NCI-H146 treated with DMSO at 0.1 percent for 48 hours (cell line): ENCODE measurements around the gene DHX29.

ENCODE experiments used
- DNase-seq: peaks from one replicate; lab custom pipeline; 2025; ENCODE audit not compliant: unreplicated experiment; lab: John Stamatoyannopoulos, UW

Gene DHX29

GRCh38 chr5:55232985-55233928 lies 74.2 kb downstream of the DHX29 start, which contains the start of gene CCNO:
TSS of gene CCNO (minus strand) at chr5:55233608. CDS start at chr5:55233523, 85 bp downstream.
- peak; percentile 73 for DNase-seq

GRCh38 chr5:55232271-55232984 lies 75.1 kb downstream of the DHX29 start:
- DNase-seq, result peak; percentile 23

GRCh38 chr5:55231919-55232270 lies 75.6 kb downstream of the DHX29 start:
- no peak for DNase-seq

- DNase-seq, result no peak
Observed at GRCh38 chr5:55231029-55231918, 76.2 kb downstream of the DHX29 start.

GRCh38 chr5:55230086-55230629 lies 77.3 kb downstream of the DHX29 start:
- no peak for DNase-seq

- DNase-seq, result no peak
Observed at GRCh38 chr5:55227664-55228430, 79.6 kb downstream of the DHX29 start.

- peak; percentile 44 for DNase-seq
Observed at GRCh38 chr5:55226934-55227663, 80.4 kb downstream of the DHX29 start, which contains the start of gene MCIDAS. TSS of gene MCIDAS (minus strand) at chr5:55227315. CDS start at chr5:55227138, 177 bp downstream.

GRCh38 chr5:55226027-55226933 lies 81.2 kb downstream of the DHX29 start:
- peak; percentile 64 for DNase-seq

GRCh38 chr5:55225346-55225745 lies 82.1 kb downstream of the DHX29 start:
- no peak for DNase-seq

GRCh38 chr5:55223812-55224240 lies 83.7 kb downstream of the DHX29 start:
- no peak for DNase-seq

GRCh38 chr5:55222985-55223811 lies 84.3 kb downstream of the DHX29 start:
- DNase-seq, result no peak

GRCh38 chr5:55222092-55222984 lies 85.2 kb downstream of the DHX29 start:
- DNase-seq, result no peak

- DNase-seq, result no peak
Observed at GRCh38 chr5:55220433-55221185, 86.9 kb downstream of the DHX29 start.

- DNase-seq, result no peak
Observed at GRCh38 chr5:55219770-55220169, 87.7 kb downstream of the DHX29 start.

GRCh38 chr5:55218967-55219366 lies 88.5 kb downstream of the DHX29 start:
- peak; percentile 44 for DNase-seq
